ENCODE results near the gene ZNF334. TPM values are rescaled to one million over a fixed set of nuclear protein-coding genes. Genes with fewer than 3 reads are reported as not detected.

Gene ZNF334
- total and polyA plus RNA-seq, 2 of the 4 experiments (the other 2 are of a cell fraction): 1.4 to 2.1 TPM

DNA sequence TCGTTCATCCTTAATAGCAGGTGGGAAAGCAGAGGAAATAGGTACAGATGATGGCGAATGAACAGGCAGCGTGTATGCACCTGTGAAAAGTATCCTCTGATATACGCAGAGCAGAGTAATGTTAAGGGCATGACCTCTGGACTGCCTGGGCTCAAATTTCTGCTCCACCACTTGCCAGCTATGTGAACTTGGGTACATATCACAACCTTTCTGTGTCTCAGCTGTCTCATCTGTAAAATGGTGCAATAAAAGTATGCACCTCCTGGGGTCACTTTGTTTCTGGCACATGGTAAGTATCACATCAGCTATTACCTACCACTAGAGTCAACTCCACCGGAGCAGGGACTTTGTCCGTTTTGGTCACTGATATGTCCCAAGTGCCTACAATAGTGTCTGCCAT is 34.6 kb upstream of the ZNF334 start:
- ATAC-seq (ENCODE audit: low read depth) (no peak), DNase-seq (no peak)
- no peak overlapping the region for H2BK120ac ChIP-seq (ENCODE audit: low read depth, low read length)
- H3K9me3 ChIP-seq (ENCODE audit: control insufficient read depth, insufficient read depth, low read length): no peaks in the 10 kb centered on the region
- no peak overlapping the region for H3K27ac ChIP-seq (ENCODE audit: insufficient read depth, low read length)
- WGBS, 2 experiments (ENCODE audit: extremely low coverage in 2 of 2, insufficient read length in 1 of 2): 50% methylated on average over 1 of the region's 6 CpGs; no CpG with 5 or more reads in 1 of the 2 experiments
- H4K8ac ChIP-seq (ENCODE audit: low read depth in 2 of 2, low read length in 2 of 2): no peak overlapping the region
- no peak overlapping the region for H3K4ac ChIP-seq (ENCODE audit: low read depth, low read length)
- no peaks in the 10 kb centered on the region for H3K36me3 ChIP-seq (ENCODE audit: control insufficient read depth, insufficient read depth, low read length)
- no peak overlapping the region for H2BK15ac ChIP-seq (ENCODE audit: low read depth, low read length)
- H3K79me1 ChIP-seq (ENCODE audit: low read depth in 1 of 2, low read length in 2 of 2): no peaks in the 10 kb centered on the region
- no peak overlapping the region for H2BK20ac ChIP-seq (ENCODE audit: low read depth, low read length)
- peaks cover 5% of the 10 kb centered on the region for H3K27me3 ChIP-seq (ENCODE audit: control insufficient read depth, insufficient read depth, low read length)
- no peak overlapping the region for H4K91ac ChIP-seq (ENCODE audit: insufficient read depth, low read depth, low read length)
- no peak overlapping the region for H2AK9ac ChIP-seq (replicated peaks; ENCODE audit: low read depth, low read length, poor library complexity)
- CTCF ChIA-PET: no interaction called here
- no peak overlapping the region for H3K9ac ChIP-seq (ENCODE audit: low read depth, low read length)
- H2BK5ac ChIP-seq (ENCODE audit: low read depth, low read length, poor library complexity, severe bottlenecking): no peak overlapping the region
- H3K18ac ChIP-seq (ENCODE audit: low read depth, low read length): no peak overlapping the region
- H3K9me1 ChIP-seq (ENCODE audit: insufficient read depth, low read length): no peaks in the 10 kb centered on the region
- H3K4me1 ChIP-seq (ENCODE audit: control insufficient read depth, insufficient read depth, low read length): no peaks in the 10 kb centered on the region
- H2AFZ ChIP-seq (replicated peaks; ENCODE audit: low read length, poor library complexity): no peak overlapping the region
- H3K4me2 ChIP-seq (ENCODE audit: low read depth, low read length): no peak overlapping the region
- H4K5ac ChIP-seq (ENCODE audit: low read depth, low read length): no peak overlapping the region
- POLR2A ChIA-PET (ENCODE audit: unreplicated experiment): no interaction called here
- no peak for TF ChIP-seq FOS (IDR thresholded peaks at IDR 0.05; ENCODE audit: low read depth, low read length)
- no peak for TF ChIP-seq BHLHE40 (IDR thresholded peaks at IDR 0.05; ENCODE audit: low read depth, low read length)
- TF ChIP-seq SMC3 (IDR thresholded peaks at IDR 0.05; ENCODE audit: low read depth, low read length): no peak
- no peak for TF ChIP-seq MAFK (IDR thresholded peaks at IDR 0.05; ENCODE audit: low read depth, low read length)
- no peak for TF ChIP-seq RAD21 (IDR thresholded peaks at IDR 0.05; ENCODE audit: low read length)
- TF ChIP-seq CHD1 (IDR thresholded peaks at IDR 0.05; ENCODE audit: low read depth, low read length): no peak
- no peak for TF ChIP-seq MXI1 (IDR thresholded peaks at IDR 0.05; ENCODE audit: borderline replicate concordance, low read depth, low read length)
- TF ChIP-seq, protein P1, sequence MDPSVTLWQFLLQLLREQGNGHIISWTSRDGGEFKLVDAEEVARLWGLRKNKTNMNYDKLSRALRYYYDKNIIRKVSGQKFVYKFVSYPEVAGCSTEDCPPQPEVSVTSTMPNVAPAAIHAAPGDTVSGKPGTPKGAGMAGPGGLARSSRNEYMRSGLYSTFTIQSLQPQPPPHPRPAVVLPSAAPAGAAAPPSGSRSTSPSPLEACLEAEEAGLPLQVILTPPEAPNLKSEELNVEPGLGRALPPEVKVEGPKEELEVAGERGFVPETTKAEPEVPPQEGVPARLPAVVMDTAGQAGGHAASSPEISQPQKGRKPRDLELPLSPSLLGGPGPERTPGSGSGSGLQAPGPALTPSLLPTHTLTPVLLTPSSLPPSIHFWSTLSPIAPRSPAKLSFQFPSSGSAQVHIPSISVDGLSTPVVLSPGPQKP (IDR thresholded peaks at IDR 0.05; ENCODE audit: borderline replicate concordance, low read depth, low read length): no peak
- TF ChIP-seq RFX5 (IDR thresholded peaks at IDR 0.05; ENCODE audit: low read depth, low read length): no peak
- TF ChIP-seq NFE2L2 (IDR thresholded peaks at IDR 0.05; ENCODE audit: low read depth, low read length): no peak
- TF ChIP-seq, protein P2, sequence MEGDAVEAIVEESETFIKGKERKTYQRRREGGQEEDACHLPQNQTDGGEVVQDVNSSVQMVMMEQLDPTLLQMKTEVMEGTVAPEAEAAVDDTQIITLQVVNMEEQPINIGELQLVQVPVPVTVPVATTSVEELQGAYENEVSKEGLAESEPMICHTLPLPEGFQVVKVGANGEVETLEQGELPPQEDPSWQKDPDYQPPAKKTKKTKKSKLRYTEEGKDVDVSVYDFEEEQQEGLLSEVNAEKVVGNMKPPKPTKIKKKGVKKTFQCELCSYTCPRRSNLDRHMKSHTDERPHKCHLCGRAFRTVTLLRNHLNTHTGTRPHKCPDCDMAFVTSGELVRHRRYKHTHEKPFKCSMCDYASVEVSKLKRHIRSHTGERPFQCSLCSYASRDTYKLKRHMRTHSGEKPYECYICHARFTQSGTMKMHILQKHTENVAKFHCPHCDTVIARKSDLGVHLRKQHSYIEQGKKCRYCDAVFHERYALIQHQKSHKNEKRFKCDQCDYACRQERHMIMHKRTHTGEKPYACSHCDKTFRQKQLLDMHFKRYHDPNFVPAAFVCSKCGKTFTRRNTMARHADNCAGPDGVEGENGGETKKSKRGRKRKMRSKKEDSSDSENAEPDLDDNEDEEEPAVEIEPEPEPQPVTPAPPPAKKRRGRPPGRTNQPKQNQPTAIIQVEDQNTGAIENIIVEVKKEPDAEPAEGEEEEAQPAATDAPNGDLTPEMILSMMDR (conservative IDR thresholded peaks at IDR 0.05; ENCODE audit: low read depth, low read length): no peak
- no peak overlapping the region for H3K14ac ChIP-seq (replicated peaks; ENCODE audit: low read depth, low read length)
- no peaks in the 10 kb centered on the region for H4K20me1 ChIP-seq (ENCODE audit: insufficient read depth, low read length)
- BruUV-seq (replicated peaks): no TSS peak
- dilution Hi-C loops (cut with HindIII; ENCODE audit: low sequenced_read_pairs, unreplicated experiment) (no loop called here), in situ Hi-C loops (cut with MboI; ENCODE audit: low sequenced_read_pairs) (no loop called here), intact Hi-C loops (cut with micrococcal nuclease) (no loop called here)
- H3K56ac ChIP-seq (ENCODE audit: extremely low read depth, insufficient read depth, low read length): no peak overlapping the region
- no peak overlapping the region for H2AK5ac ChIP-seq (ENCODE audit: low read depth, low read length)
- no peak overlapping the region for H3K4me3 ChIP-seq (ENCODE audit: insufficient read depth, low read depth, low read length)
- no peak overlapping the region for H3K23ac ChIP-seq (ENCODE audit: low read depth, low read length)
